Stimulated activated CD8-positive, alpha-beta memory T cell treated with anti-CD3 and anti-CD28 coated beads, Interleukin-4, amount 100 ng/mL, for 4 hours (primary cell): Measurements from ENCODE around the gene ASS1.
"Not testable (repeated sequence)": the region's sequence is repeated elsewhere in the genome, so short reads cannot be mapped to it uniquely, and the experiment has no call there.

Experiments
- DNase-seq, 2 donors: peaks; one replicate each; pipeline ENCODE4 v3.0.0-alpha.2; 2020; ENCODE audit warnings: low read depth in 2 of 2, low spot score in 1 of 2

The ASS1 gene

GRCh38 chr9:130444565-130445221, at the start of gene ASS1:
ASS1 (plus strand) TSS chr9:130444961; CDS start chr9:130452229, 7,268 bp downstream.
- peak in 1 of 2 donors; percentile 27 for DNase-seq

DNA sequence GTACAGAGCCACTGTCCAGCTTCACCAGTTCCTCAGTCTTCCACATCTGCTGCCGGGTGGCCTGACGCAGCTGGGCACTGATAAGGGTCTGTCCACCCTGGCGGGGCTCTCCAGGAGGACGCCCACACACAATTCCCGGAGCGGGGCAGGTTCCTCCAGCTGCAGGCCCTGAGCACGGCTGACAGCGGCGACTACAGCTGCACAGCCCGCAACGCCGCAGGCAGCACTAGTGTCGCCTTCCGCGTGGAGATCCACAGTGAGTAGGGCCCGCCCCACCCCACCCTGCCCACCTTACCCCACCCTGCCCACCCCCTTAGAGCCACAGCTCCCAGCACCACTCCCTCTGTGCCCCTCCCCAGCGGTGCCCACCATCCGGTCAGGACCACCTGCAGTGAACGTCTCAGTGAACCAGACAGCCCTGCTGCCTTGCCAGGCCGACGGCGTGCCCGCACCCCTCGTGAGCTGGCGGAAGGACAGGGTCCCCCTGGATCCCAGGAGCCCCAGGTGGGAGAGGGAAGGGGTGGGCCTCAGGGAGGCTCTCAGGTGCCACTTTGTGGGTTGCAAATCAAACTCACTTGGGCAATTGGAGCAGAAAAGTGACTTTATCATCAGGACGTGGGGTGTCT, 48.8 kb upstream of the ASS1 start:
- no peak for DNase-seq

- DNase-seq = no peak
These were observed 48.2 kb upstream of the ASS1 start for GRCh38 chr9:130396581-130396980.

DNA sequence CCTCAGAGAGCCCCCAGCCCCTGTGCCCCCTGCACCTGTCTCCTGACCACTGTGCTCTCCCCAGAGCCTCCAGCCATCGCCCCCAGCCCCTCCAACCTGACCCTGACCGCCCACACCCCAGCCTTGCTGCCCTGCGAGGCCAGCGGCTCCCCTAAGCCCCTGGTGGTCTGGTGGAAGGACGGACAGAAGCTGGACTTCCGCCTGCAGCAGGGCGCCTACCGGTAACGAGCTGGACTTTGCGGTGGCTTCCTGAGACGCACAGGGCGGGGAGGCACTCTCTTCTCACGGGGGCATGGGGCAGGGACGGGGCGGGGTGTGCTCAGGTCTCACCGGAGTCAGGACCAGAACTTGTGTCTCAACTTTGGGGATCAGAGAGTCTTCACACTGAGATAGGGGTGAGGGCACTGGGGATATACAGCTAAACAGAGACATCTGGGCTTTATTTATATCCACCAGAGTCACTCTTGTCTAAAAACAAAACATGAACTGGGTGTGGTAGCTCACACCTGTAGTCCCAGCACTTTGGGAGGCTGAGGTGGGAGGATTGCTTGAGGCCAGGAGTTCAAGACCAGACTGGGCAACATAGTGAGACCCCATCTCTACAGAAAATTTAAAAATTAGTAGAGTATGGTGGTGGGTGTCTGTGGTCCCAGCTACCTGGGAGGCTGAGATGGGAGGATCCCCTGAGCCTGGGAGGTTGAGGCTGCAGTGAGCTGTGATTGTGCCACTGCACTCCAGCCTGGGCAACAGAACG, 46.1 kb upstream of the ASS1 start:
- DNase-seq = no peak

GRCh38 chr9:130399768-130400167, 45.0 kb upstream of the ASS1 start:
- DNase-seq = no peak

DNA sequence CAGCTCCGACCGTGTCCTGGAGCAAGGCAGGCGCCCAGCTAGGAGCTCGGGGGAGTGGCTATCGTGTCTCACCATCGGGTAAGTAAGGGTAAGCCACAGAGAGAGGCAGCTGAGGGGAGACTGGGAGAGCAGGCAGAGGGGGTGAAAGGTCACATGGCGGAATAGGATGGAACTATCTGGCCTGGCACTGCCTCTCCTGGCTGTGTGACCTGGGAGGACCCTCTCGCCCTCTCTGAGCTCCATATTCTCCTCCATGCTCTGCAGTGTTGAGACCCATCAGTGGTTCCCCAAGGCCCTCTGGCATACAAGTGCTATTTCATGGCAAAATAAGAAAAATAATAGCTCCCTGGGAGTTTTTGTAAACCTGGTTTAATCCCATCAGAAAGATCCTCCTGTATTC, 43.9 kb upstream of the ASS1 start:
- no peak for DNase-seq

DNA sequence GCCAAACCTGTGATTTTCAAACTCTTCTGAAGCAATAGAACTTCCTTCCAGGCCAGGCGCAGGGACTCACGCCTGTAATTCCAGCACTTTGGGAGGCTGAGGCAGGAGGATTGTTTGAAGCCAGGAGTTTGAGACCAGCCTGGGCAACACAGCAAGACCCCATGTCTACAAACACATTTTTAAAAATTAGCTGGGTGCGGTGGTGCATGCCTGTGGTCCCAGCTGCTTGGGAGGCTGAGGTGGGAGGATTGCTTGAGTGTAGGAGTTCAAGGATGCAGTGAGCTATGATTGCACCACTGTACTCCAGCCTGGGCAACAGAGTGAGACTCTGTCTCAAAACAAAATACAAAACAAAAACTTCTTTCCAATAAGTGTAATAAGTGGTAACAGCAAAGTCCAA, 43.0 kb upstream of the ASS1 start:
- not testable (repeated sequence) for DNase-seq

GRCh38 chr9:130402243-130402642, 42.5 kb upstream of the ASS1 start:
- DNase-seq = no peak

DNA sequence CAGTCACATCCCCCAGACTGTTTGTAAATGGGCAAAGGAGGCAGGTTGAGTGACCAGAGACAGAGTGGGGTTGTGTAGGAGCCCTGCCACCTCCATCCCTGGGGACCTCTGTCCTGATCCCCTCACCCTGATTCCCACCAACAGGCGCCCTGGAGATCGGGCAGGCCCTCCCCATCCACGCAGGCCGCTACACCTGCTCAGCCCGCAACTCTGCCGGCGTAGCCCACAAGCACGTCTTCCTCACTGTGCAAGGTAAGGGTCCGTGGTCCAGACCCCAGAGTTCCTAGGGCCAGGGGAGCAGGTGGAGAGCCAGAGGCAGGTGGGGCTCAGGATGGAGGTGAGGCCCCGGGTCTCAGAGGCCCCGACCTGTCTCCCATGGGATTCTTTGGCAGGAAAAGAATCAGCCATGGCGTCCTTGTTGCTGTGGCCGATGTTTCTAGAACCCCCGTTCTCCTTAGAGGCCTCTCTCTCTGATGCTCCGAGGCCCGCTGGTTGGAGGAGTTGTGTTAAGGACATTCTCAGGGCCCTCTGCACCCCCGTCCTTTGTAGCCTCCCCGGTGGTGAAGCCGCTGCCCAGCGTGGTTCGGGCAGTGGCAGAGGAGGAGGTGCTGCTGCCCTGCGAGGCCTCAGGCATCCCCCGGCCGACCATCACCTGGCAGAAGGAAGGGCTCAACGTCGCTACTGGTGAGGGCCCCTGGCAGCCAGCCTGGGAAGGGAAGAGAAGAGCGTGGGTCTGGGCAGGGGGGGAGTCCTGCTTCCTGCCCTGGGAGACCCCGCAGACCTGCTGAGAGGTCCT, 41.9 kb upstream of the ASS1 start:
- no peak for DNase-seq

DNA sequence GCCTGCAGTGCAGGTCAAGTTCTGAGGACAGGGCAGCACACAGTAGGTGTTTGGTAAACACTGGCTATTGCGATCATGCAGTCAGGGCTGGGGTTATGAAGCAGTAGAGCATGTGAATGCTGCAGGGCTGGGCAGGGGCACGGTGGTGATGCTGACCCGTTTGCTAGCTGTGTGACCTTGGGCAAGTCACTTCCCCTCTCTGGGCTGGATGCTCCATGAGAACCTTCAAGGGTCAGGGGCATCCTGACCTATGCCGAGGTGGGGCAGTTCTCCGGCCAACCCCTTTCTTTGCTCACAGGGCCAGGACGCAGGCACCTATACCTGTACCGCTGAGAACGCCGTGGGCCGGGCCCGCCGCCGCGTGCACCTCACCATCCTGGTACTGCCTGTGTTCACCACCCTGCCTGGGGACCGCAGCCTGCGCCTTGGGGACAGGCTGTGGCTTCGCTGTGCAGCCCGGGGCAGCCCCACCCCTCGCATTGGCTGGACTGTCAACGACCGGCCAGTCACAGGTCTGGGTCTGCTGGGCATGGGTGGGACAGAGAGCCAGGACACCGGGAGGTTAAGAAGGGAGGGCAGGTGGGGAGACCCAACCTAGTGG, 39.0 kb upstream of the ASS1 start:
- no peak for DNase-seq

GRCh38 chr9:130406278-130406895, 38.4 kb upstream of the ASS1 start:
- no peak for DNase-seq

DNA sequence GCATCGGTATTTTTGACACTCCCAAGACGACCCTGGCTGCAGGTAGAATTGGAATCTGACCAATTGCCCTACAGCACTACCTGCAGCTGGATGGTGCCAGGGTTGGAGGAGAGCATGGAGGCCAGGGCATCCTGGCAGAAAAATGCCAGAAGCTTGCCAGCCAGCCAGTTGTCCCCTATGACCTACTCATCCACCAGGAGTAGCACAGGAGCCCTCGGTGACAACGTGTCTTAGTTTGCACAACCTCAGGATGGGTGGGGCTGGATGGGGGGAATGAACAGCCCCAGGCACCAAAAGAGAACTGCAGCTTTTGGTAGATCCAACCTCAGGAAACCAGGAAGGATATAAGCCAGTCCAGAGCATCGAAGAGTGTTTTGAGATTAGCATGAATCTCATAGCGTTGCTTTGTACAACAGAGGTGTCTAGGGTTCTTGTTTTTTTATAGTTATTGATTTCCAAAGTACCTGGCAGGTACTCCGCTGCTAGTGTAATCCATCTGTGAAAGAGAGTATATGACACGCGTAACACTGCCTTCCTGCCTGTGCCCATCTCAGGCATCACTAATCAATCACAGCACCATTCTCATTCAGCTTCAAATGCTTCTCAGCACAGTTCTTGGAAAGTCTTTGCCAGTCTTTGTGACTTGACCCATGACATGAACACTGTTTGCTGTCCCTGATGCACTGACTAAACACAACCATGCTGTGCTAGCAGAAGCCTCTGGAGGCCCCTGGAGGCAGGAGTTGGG, 36.7 kb upstream of the ASS1 start:
- no peak for DNase-seq

- no peak for DNase-seq
These were observed 36.1 kb upstream of the ASS1 start for GRCh38 chr9:130408669-130409068.

GRCh38 chr9:130409246-130409645, 35.5 kb upstream of the ASS1 start:
- DNase-seq = no peak

DNA sequence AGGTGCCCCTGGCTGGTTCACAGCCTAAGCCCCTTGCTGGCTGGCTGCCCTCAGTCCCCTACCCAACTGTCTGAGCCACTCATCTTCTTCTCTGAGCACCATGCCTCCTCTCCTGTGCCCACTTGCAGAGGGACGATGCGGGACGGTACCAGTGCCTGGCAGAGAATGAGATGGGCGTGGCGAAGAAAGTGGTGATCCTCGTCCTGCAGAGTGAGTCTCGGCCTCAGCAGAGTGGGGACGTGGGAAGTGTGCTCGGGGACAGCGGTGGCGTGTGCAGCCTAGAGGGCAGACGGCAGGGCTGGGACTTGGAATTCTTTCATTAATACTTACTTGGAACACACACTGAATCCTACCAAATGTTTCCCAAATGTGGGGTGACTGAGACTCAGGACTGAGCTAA, 34.3 kb upstream of the ASS1 start:
- no peak for DNase-seq

DNA sequence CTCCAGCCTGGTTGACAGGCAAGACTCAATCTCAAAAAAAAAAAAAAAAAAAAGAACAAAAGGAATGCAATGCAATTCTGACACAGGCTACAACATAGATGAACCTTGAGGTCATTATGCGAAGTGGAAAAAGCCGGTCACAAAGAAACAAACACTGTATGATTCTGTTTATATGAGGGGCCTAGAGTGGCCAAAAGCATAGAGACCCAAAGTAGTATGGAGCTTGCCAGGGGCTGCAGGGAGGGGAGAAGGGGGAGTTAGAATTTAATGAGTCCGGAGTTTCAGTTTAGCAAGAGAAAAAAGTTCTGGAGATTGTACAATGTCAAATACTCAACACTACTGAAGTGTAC, 33.2 kb upstream of the ASS1 start:
- DNase-seq = no peak

DNA sequence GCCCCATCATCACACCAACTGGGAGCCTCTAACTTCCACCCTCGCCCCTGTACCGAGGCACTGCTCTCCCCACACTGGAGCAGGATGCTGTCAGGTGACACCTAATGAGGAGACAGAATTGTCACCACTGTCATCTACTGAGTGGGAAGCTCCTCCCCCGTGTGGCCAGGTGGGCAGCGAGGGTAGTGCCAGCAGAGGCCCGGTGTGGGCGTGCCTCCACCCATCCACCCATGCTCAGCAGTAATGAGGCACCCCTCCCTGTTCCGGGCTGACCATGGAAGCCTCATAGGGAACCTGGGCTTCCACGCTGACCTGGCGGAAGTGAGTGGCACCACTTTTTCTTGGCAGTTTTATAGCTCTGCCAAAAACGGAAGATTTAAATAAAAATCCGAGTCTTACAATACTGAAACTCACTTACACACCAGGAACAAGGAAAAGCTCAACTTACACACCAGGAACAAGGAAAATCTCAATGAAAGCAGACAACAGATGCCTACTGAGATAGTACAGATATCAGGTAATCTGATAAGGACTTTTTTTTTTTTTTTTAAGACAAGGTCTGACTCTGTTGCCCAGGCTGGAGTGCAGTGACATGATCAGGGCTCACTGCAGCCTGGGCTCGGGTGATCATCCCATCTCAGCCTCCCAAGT, 30.6 kb upstream of the ASS1 start:
- DNase-seq = no peak

DNA sequence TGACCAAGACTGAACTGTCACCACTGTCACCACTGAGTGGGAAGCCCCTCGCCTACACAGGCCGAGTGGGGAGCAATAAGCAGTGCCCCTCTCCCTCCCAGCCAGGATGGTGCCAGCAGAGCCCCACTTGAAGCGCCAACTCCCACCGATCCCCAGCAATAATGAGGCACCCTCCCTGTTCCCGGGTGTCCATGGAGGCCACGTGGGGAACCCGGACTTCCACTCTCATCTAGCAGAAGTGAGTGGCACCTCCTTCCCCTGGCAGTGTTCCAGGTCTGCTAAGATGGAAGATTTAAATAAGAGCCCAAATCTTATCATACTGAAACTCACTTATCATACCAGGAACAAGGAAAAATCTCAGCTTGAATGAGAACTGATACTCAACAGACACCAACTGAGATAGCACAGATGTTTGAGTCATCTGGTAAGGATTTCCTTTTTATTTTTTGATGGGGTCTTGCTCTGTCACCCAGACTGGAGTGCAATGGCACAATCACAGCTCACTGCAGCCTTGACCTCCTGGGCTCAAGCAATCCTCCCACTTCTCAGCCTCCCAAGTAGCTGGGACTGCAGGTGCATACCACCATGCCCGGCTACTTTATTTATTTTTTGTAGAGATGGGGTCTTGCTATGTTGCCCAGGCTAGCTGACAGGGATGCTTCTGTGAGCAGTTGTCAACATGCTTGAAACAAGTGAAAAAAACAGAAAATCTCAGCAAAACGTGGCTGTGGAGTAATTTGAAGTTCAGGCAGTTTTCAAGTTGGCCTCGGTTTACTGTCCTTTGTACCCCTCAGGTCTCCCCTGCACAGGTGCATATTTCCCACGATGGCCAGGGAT, 29.6 kb upstream of the ASS1 start:
- no peak for DNase-seq

DNA sequence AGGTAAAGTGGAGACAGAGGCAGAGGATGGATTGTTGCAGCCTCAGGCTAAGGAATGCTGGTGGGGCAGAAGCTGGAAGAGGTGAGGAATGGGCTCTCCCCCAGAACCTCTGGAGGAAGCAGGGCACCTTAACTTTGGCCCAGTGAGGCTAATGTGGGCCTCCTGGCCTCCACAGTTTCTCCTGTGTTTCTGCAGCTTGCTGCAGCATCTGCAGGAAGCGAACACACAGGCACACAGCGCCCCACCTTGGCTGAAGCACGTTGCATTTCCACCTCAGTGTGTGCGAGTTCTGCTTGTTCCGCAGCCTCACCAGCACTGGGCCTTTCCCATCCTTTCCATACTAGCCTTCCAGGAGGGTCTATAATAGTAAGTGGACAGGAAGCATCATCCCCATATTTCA, 27.2 kb upstream of the ASS1 start:
- DNase-seq = no peak
